GM23338 (cell line): ENCODE results near the gene CACNA1H. TPM values are rescaled to one million over a fixed set of nuclear protein-coding genes. Genes with fewer than 3 reads are reported as not detected.

Experiments used
- ATAC-seq: fragments of 200-7000 bp; cut with Tn5 transposase; 3 replicates; pipeline ENCODE4 v1.9.1; 2020
- DNase-seq: peaks from one replicate; pipeline ENCODE4 v3.0.0-alpha.2; 2015; ENCODE audit warnings: low spot score
- H2AFZ ChIP-seq: fragments of 200-600 bp; sonication (generic); 2 replicates; pipeline ENCODE4 v1.8.0; 2016; ENCODE audit warnings: antibody characterized with exemption, mild to moderate bottlenecking, moderate library complexity
- H3F3A ChIP-seq: fragments of 200-600 bp; sonication (generic); replicated peaks from 2 replicates; pipeline ENCODE4 v1.8.0; 2017; ENCODE audit warnings: antibody characterized with exemption, mixed run types, low read depth
- H3K27ac ChIP-seq: fragments of 200-600 bp; sonication (generic); 2 replicates; pipeline ENCODE4 v1.6.1; 2016; ENCODE audit warnings: low read depth
- H3K27me3 ChIP-seq: fragments of 200-600 bp; sonication (generic); 2 replicates; pipeline ENCODE4 v1.8.0; 2016; ENCODE audit warnings: mild to moderate bottlenecking, mixed run types, moderate library complexity; ENCODE audit not compliant: insufficient read depth
- H3K36me3 ChIP-seq: fragments of 200-600 bp; sonication (generic); 2 replicates; pipeline ENCODE4 v1.8.0; 2016; ENCODE audit warnings: mild to moderate bottlenecking; ENCODE audit not compliant: insufficient read depth
- H3K4me1 ChIP-seq: fragments of 200-600 bp; sonication (generic); 2 replicates; pipeline ENCODE4 v1.8.0; 2016; ENCODE audit warnings: mild to moderate bottlenecking, moderate library complexity; ENCODE audit not compliant: insufficient read depth
- H3K4me2 ChIP-seq: fragments of 200-600 bp; sonication (generic); 2 replicates; pipeline ENCODE4 v1.7.1; 2017; ENCODE audit warnings: mixed run types
- H3K4me3 ChIP-seq: fragments of 200-600 bp; sonication (generic); 2 replicates; pipeline ENCODE4 v1.6.1; 2016; ENCODE audit warnings: mixed run types
- H3K79me2 ChIP-seq: fragments of 200-600 bp; sonication (generic); replicated peaks from 2 replicates; pipeline ENCODE4 v1.8.0; 2017; ENCODE audit warnings: mild to moderate bottlenecking; ENCODE audit not compliant: insufficient read depth
- H3K9me2 ChIP-seq: fragments of 200-600 bp; sonication (generic); 2 replicates; pipeline ENCODE4 v1.8.0; 2017; ENCODE audit not compliant: insufficient read depth
- H4K20me1 ChIP-seq: fragments of 200-600 bp; sonication (generic); replicated peaks from 2 replicates; pipeline ENCODE4 v1.8.0; 2017; ENCODE audit warnings: mild to moderate bottlenecking; ENCODE audit not compliant: insufficient read depth
- H3K27ac Mint-ChIP-seq: 2 replicates; pipeline ENCODE4 v1.8.0; 2020; ENCODE audit warnings: inconsistent platforms, mild to moderate bottlenecking, moderate library complexity, mixed read lengths
- H3K27me3 Mint-ChIP-seq: 3 replicates; pipeline ENCODE4 v1.8.0; 2022; ENCODE audit warnings: low read depth, mild to moderate bottlenecking, moderate library complexity, mixed read lengths, inconsistent platforms; ENCODE audit not compliant: insufficient read depth, poor library complexity
- H3K36me3 Mint-ChIP-seq: 3 replicates; pipeline ENCODE4 v1.8.0; 2021; ENCODE audit warnings: low read depth, mild to moderate bottlenecking, inconsistent platforms, moderate library complexity, mixed read lengths
- H3K4me1 Mint-ChIP-seq: 3 replicates; pipeline ENCODE4 v1.8.0; 2020; ENCODE audit warnings: mild to moderate bottlenecking, inconsistent platforms, mixed read lengths
- H3K4me3 Mint-ChIP-seq: 3 replicates; pipeline ENCODE4 v1.8.0; 2021; ENCODE audit warnings: moderate library complexity, mild to moderate bottlenecking, inconsistent platforms, mixed read lengths
- H3K9me3 Mint-ChIP-seq: 3 replicates; pipeline ENCODE4 v1.8.0; 2020; ENCODE audit warnings: moderate library complexity, mild to moderate bottlenecking, inconsistent platforms, mixed read lengths
- CREB1 ChIP-seq: fragments of 250-450 bp; sonication (Bioruptor Pico); IDR thresholded peaks from 2 replicates; pipeline ENCODE4 v1.5.0; 2020; ENCODE audit warnings: low read depth, mild to moderate bottlenecking, moderate library complexity
- EZH2 ChIP-seq: fragments of 200-600 bp; sonication (generic); IDR thresholded peaks from one replicate; pipeline ENCODE4 v1.8.0; 2017; ENCODE audit warnings: antibody characterized with exemption, mild to moderate bottlenecking, low read depth; ENCODE audit not compliant: unreplicated experiment
- EZH2phosphoT487 ChIP-seq: fragments of 200-600 bp; sonication (generic); IDR thresholded peaks from one replicate; pipeline ENCODE4 v1.8.1; 2018; ENCODE audit warnings: antibody characterized with exemption; ENCODE audit not compliant: unreplicated experiment
- JUNB ChIP-seq: IDR thresholded peaks from one replicate; pipeline ENCODE4 v1.6.1; 2016; ENCODE audit warnings: antibody characterized with exemption; ENCODE audit not compliant: unreplicated experiment
- NANOG ChIP-seq: IDR thresholded peaks from 2 replicates; pipeline ENCODE4 v1.6.1; 2016; ENCODE audit warnings: antibody characterized with exemption, borderline replicate concordance
- POLR2AphosphoS5 ChIP-seq: IDR thresholded peaks from 2 replicates; pipeline ENCODE4 v1.6.1; 2016; ENCODE audit warnings: antibody characterized with exemption, low read depth
- STAT1 ChIP-seq: IDR thresholded peaks from one replicate; pipeline ENCODE4 v1.6.1; 2016; ENCODE audit warnings: antibody characterized with exemption; ENCODE audit not compliant: unreplicated experiment
- ZNF114 ChIP-seq: fragments of 250-450 bp; sonication (Bioruptor Pico); IDR thresholded peaks from 2 replicates; pipeline ENCODE4 v1.5.0; 2020; ENCODE audit warnings: mild to moderate bottlenecking, moderate library complexity
- ZNF331 ChIP-seq: fragments of 250-450 bp; sonication (Bioruptor Pico); IDR thresholded peaks from 2 replicates; pipeline ENCODE4 v1.5.0; 2020; ENCODE audit warnings: low read depth, mild to moderate bottlenecking, moderate library complexity
- polyA plus RNA-seq: library from polyadenylated mRNA; unstranded; fragments of >200 nt; fragmentation: Nextera tagmentation; extraction: Ambion mirVana; gene quantifications from 2 replicates; pipeline ENCODE4 v1.2.1, GENCODE V29; 2016
- total RNA-seq: library from RNA; depleted of rRNA; stranded (reverse); fragments of >200 nt; shearing (Covaris generic); gene quantifications from 2 replicates; pipeline ENCODE4 v1.2.3, GENCODE V29; 2014
- TF ChIP-seq, protein P1 (sequence below): fragments of 250-450 bp; sonication (Bioruptor Pico); IDR thresholded peaks from 2 replicates; pipeline ENCODE4 v1.5.0; 2020; ENCODE audit warnings: mild to moderate bottlenecking, moderate library complexity
- TF ChIP-seq, protein P2 (sequence below): IDR thresholded peaks from 2 replicates; pipeline ENCODE4 v1.6.1; 2016; ENCODE audit warnings: antibody characterized with exemption
- TF ChIP-seq, protein P3 (sequence below), 2 experiments: fragments of 200-600 bp in 1 of 2; sonication (generic) in 1 of 2; conservative IDR thresholded peaks; 2 replicates each; pipeline versions ENCODE4 v1.5.1 to v1.6.1; 2016 to 2017; ENCODE audit warnings: antibody characterized with exemption in 2 of 2, low read depth in 2 of 2, mild to moderate bottlenecking in 2 of 2, moderate library complexity in 1 of 2
- TF ChIP-seq, protein P4 (sequence below): IDR thresholded peaks from one replicate; pipeline ENCODE4 v1.6.1; 2018; ENCODE audit warnings: antibody characterized with exemption; ENCODE audit not compliant: unreplicated experiment

Gene CACNA1H
- total and polyA plus RNA-seq, 2 experiments from 2014 or later, result 3.5 to 43.3 TPM

DNA sequence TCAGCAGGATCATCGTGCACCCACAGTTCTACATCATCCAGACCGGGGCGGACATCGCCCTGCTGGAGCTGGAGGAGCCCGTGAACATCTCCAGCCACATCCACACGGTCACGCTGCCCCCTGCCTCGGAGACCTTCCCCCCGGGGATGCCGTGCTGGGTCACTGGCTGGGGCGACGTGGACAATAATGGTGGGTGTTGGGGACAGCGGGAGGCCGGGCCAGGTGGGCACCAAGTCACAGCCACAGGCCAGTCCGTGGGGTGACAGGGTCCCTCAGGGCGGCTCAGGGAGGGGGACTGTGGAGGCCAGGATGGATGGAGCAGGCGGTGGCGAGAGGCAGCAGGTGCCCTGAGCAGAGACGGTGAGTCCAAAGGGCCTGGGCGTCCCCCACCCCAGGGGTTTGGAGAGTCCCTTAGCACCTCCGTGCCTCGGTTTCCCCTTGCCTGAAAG lies 104.0 kb downstream of the CACNA1H start:
- ATAC-seq, result no peak
- H3K27ac ChIP-seq, result no peak overlapping the region
- H2AFZ ChIP-seq, result no peak overlapping the region
- no peaks in the 10 kb centered on the region for H3K36me3 Mint-ChIP-seq
- H3K27me3 Mint-ChIP-seq, result peaks cover 23% of the 10 kb centered on the region
- peaks cover 11% of the 10 kb centered on the region for H3K4me1 Mint-ChIP-seq
- H3K79me2 ChIP-seq, result no peaks in the 10 kb centered on the region
- no peaks in the 10 kb centered on the region for H3K9me2 ChIP-seq
- no peak overlapping the region for H3K4me2 ChIP-seq
- H3F3A ChIP-seq, result no peaks in the 10 kb centered on the region
- no peaks in the 10 kb centered on the region for H3K36me3 ChIP-seq
- H3K9me3 Mint-ChIP-seq, result no peaks in the 10 kb centered on the region
- H3K4me3 ChIP-seq, result no peak overlapping the region
- H3K4me1 ChIP-seq, result no peaks in the 10 kb centered on the region
- no peaks in the 10 kb centered on the region for H3K27me3 ChIP-seq
- no peak overlapping the region for H3K27ac Mint-ChIP-seq
- H3K4me3 Mint-ChIP-seq, result no peak overlapping the region
- 0 out of 2 replicates have a peak, but pooled peaks cover under 1% of the 10 kb centered on the region for H4K20me1 ChIP-seq
- TF ChIP-seq, protein P1, sequence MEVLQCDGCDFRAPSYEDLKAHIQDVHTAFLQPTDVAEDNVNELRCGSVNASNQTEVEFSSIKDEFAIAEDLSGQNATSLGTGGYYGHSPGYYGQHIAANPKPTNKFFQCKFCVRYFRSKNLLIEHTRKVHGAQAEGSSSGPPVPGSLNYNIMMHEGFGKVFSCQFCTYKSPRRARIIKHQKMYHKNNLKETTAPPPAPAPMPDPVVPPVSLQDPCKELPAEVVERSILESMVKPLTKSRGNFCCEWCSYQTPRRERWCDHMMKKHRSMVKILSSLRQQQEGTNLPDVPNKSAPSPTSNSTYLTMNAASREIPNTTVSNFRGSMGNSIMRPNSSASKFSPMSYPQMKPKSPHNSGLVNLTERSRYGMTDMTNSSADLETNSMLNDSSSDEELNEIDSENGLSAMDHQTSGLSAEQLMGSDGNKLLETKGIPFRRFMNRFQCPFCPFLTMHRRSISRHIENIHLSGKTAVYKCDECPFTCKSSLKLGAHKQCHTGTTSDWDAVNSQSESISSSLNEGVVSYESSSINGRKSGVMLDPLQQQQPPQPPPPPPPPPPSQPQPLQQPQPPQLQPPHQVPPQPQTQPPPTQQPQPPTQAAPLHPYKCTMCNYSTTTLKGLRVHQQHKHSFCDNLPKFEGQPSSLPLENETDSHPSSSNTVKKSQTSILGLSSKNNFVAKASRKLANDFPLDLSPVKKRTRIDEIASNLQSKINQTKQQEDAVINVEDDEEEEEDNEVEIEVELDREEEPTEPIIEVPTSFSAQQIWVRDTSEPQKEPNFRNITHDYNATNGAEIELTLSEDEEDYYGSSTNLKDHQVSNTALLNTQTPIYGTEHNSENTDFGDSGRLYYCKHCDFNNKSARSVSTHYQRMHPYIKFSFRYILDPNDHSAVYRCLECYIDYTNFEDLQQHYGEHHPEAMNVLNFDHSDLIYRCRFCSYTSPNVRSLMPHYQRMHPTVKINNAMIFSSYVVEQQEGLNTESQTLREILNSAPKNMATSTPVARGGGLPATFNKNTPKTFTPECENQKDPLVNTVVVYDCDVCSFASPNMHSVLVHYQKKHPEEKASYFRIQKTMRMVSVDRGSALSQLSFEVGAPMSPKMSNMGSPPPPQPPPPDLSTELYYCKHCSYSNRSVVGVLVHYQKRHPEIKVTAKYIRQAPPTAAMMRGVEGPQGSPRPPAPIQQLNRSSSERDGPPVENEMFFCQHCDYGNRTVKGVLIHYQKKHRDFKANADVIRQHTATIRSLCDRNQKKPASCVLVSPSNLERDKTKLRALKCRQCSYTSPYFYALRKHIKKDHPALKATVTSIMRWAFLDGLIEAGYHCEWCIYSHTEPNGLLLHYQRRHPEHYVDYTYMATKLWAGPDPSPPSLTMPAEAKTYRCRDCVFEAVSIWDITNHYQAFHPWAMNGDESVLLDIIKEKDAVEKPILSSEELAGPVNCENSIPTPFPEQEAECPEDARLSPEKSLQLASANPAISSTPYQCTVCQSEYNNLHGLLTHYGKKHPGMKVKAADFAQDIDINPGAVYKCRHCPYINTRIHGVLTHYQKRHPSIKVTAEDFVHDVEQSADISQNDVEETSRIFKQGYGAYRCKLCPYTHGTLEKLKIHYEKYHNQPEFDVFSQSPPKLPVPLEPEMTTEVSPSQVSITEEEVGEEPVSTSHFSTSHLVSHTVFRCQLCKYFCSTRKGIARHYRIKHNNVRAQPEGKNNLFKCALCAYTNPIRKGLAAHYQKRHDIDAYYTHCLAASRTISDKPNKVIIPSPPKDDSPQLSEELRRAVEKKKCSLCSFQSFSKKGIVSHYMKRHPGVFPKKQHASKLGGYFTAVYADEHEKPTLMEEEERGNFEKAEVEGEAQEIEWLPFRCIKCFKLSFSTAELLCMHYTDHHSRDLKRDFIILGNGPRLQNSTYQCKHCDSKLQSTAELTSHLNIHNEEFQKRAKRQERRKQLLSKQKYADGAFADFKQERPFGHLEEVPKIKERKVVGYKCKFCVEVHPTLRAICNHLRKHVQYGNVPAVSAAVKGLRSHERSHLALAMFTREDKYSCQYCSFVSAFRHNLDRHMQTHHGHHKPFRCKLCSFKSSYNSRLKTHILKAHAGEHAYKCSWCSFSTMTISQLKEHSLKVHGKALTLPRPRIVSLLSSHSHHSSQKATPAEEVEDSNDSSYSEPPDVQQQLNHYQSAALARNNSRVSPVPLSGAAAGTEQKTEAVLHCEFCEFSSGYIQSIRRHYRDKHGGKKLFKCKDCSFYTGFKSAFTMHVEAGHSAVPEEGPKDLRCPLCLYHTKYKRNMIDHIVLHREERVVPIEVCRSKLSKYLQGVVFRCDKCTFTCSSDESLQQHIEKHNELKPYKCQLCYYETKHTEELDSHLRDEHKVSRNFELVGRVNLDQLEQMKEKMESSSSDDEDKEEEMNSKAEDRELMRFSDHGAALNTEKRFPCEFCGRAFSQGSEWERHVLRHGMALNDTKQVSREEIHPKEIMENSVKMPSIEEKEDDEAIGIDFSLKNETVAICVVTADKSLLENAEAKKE, result no peak
- TF ChIP-seq JUNB, result no peak
- no peak for TF ChIP-seq CREB1 (CRISPR knock-in tag)
- TF ChIP-seq POLR2AphosphoS5, result no peak
- TF ChIP-seq, protein P2, sequence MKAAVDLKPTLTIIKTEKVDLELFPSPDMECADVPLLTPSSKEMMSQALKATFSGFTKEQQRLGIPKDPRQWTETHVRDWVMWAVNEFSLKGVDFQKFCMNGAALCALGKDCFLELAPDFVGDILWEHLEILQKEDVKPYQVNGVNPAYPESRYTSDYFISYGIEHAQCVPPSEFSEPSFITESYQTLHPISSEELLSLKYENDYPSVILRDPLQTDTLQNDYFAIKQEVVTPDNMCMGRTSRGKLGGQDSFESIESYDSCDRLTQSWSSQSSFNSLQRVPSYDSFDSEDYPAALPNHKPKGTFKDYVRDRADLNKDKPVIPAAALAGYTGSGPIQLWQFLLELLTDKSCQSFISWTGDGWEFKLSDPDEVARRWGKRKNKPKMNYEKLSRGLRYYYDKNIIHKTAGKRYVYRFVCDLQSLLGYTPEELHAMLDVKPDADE, result no peak
- TF ChIP-seq, protein P3, sequence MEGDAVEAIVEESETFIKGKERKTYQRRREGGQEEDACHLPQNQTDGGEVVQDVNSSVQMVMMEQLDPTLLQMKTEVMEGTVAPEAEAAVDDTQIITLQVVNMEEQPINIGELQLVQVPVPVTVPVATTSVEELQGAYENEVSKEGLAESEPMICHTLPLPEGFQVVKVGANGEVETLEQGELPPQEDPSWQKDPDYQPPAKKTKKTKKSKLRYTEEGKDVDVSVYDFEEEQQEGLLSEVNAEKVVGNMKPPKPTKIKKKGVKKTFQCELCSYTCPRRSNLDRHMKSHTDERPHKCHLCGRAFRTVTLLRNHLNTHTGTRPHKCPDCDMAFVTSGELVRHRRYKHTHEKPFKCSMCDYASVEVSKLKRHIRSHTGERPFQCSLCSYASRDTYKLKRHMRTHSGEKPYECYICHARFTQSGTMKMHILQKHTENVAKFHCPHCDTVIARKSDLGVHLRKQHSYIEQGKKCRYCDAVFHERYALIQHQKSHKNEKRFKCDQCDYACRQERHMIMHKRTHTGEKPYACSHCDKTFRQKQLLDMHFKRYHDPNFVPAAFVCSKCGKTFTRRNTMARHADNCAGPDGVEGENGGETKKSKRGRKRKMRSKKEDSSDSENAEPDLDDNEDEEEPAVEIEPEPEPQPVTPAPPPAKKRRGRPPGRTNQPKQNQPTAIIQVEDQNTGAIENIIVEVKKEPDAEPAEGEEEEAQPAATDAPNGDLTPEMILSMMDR (conservative IDR thresholded peaks at IDR 0.05; ENCODE audit: low read depth in 2 of 2), result no peak
- no peak for TF ChIP-seq ZNF331 (CRISPR knock-in tag)
- TF ChIP-seq ZNF114 (CRISPR knock-in tag), result no peak
- TF ChIP-seq, protein P4, sequence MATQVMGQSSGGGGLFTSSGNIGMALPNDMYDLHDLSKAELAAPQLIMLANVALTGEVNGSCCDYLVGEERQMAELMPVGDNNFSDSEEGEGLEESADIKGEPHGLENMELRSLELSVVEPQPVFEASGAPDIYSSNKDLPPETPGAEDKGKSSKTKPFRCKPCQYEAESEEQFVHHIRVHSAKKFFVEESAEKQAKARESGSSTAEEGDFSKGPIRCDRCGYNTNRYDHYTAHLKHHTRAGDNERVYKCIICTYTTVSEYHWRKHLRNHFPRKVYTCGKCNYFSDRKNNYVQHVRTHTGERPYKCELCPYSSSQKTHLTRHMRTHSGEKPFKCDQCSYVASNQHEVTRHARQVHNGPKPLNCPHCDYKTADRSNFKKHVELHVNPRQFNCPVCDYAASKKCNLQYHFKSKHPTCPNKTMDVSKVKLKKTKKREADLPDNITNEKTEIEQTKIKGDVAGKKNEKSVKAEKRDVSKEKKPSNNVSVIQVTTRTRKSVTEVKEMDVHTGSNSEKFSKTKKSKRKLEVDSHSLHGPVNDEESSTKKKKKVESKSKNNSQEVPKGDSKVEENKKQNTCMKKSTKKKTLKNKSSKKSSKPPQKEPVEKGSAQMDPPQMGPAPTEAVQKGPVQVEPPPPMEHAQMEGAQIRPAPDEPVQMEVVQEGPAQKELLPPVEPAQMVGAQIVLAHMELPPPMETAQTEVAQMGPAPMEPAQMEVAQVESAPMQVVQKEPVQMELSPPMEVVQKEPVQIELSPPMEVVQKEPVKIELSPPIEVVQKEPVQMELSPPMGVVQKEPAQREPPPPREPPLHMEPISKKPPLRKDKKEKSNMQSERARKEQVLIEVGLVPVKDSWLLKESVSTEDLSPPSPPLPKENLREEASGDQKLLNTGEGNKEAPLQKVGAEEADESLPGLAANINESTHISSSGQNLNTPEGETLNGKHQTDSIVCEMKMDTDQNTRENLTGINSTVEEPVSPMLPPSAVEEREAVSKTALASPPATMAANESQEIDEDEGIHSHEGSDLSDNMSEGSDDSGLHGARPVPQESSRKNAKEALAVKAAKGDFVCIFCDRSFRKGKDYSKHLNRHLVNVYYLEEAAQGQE, result no peak
- no peak for TF ChIP-seq EZH2
- no peak for TF ChIP-seq NANOG
- TF ChIP-seq STAT1, result no peak
- TF ChIP-seq EZH2phosphoT487, result no peak
- no peak for DNase-seq
